Panc1 (cell line): ENCODE data around the gene PCMTD2. TPM values are rescaled to one million over a fixed set of nuclear protein-coding genes. Genes with fewer than 3 reads are reported as not detected.

Experiments used
- ATAC-seq: fragments of 200-7000 bp; cut with Tn5 transposase; 2 replicates; pipeline ENCODE4 v1.9.1; 2020; ENCODE audit warnings: mild to moderate bottlenecking, moderate library complexity
- BruUV-seq: library from RNA; stranded (reverse); fragments of 400-500 nt; replicated peaks from 2 replicates; lab custom pipeline; 2021; lab: Mats Ljungman, UMichigan
- CTCF ChIA-PET: fragments of 300-600 bp; sonication (Branson Sonifier 250); formaldehyde crosslinking; loops from one replicate; lab custom pipeline; 2022; ENCODE audit warnings: antibody characterized with exemption; lab: Charles Lee
- POLR2A ChIA-PET: fragments of 300-600 bp; sonication (Branson Sonifier 250); formaldehyde crosslinking; loops from one replicate; lab custom pipeline; 2022; ENCODE audit warnings: antibody characterized with exemption; lab: Charles Lee
- DNase-seq: peaks from one replicate; pipeline ENCODE4 v3.0.0-alpha.2; 2010; ENCODE audit warnings: low read depth, low spot score
- H3K27ac ChIP-seq: 2 replicates; pipeline ENCODE4 v1.5.1; 2011; ENCODE audit warnings: mild to moderate bottlenecking, low read length, inconsistent platforms
- H3K27me3 ChIP-seq: fragments of 200-500 bp; sonication (Bioruptor generic); 2 replicates; pipeline ENCODE4 v1.6.0; 2014; ENCODE audit warnings: low read length, inconsistent platforms; ENCODE audit not compliant: control insufficient read depth, insufficient read depth
- H3K36me3 ChIP-seq: fragments of 200-500 bp; sonication (Bioruptor generic); 2 replicates; pipeline ENCODE4 v1.5.1; 2014; ENCODE audit warnings: inconsistent platforms, mild to moderate bottlenecking, low read length, moderate library complexity; ENCODE audit not compliant: control insufficient read depth, insufficient read depth
- H3K4me1 ChIP-seq: 2 replicates; pipeline ENCODE4 v1.5.1; 2011; ENCODE audit warnings: inconsistent platforms, mild to moderate bottlenecking, low read length, moderate library complexity; ENCODE audit not compliant: control insufficient read depth, insufficient read depth
- H3K4me3 ChIP-seq, 2 experiments: 2 replicates each; pipeline ENCODE4 v1.5.1; 2011 to 2012; ENCODE audit warnings: low read depth in 2 of 2, low read length in 2 of 2, mild to moderate bottlenecking in 2 of 2, inconsistent platforms in 1 of 2, moderate library complexity in 1 of 2
- H3K9me3 ChIP-seq: fragments of 200-500 bp; sonication (Bioruptor generic); 2 replicates; pipeline ENCODE4 v1.5.1; 2014; ENCODE audit warnings: low read depth, mild to moderate bottlenecking, inconsistent platforms, low read length, moderate library complexity; ENCODE audit not compliant: control insufficient read depth, insufficient read depth
- POLR2AphosphoS5 ChIP-seq: IDR thresholded peaks from 2 replicates; pipeline ENCODE4 v1.6.1; 2012; ENCODE audit warnings: mild to moderate bottlenecking, low read depth, low read length, moderate library complexity
- SIN3A ChIP-seq: IDR thresholded peaks from 2 replicates; pipeline ENCODE4 v1.6.1; 2012; ENCODE audit warnings: low read depth, mild to moderate bottlenecking, low read length, moderate library complexity, borderline replicate concordance; ENCODE audit not compliant: insufficient read depth
- TCF7L2 ChIP-seq: IDR thresholded peaks from 2 replicates; pipeline ENCODE4 v1.6.1; 2011; ENCODE audit warnings: mild to moderate bottlenecking, low read depth, low read length, inconsistent platforms
- in situ Hi-C: cut with HindIII; loops from 2 replicates; pipeline ENCODE4 v1.10.0; 2016; ENCODE audit warnings: low sequenced_read_pairs, low pct_unique_long_range_greater_than_20kb
- intact Hi-C: fragments of 100-400 bp; cut with micrococcal nuclease; formaldehyde crosslinking; loops from one replicate; pipeline ENCODE4 v1.10.0; 2022; ENCODE audit not compliant: unreplicated experiment
- total RNA-seq: library from RNA; stranded (reverse); gene quantifications from one replicate; pipeline ENCODE4 v1.2.1, GENCODE V29; 2021; ENCODE audit not compliant: unreplicated experiment
- TF ChIP-seq, protein P1 (sequence below): fragments of 450-650 bp; IDR thresholded peaks from 2 replicates; pipeline ENCODE4 v1.5.1; 2017; ENCODE audit warnings: mild to moderate bottlenecking
- TF ChIP-seq, protein P2 (sequence below), 2 experiments: IDR thresholded peaks; 2 replicates each; pipeline ENCODE4 v1.6.1; 2011 to 2012; ENCODE audit warnings: low read depth in 2 of 2, control low read depth in 1 of 2, low read length in 1 of 2, mild to moderate bottlenecking in 1 of 2, moderate library complexity in 1 of 2; ENCODE audit not compliant: insufficient read depth in 1 of 2

The PCMTD2 gene
- total RNA-seq, 1 experiment from 2014 or later, result 35.0 TPM

DNA sequence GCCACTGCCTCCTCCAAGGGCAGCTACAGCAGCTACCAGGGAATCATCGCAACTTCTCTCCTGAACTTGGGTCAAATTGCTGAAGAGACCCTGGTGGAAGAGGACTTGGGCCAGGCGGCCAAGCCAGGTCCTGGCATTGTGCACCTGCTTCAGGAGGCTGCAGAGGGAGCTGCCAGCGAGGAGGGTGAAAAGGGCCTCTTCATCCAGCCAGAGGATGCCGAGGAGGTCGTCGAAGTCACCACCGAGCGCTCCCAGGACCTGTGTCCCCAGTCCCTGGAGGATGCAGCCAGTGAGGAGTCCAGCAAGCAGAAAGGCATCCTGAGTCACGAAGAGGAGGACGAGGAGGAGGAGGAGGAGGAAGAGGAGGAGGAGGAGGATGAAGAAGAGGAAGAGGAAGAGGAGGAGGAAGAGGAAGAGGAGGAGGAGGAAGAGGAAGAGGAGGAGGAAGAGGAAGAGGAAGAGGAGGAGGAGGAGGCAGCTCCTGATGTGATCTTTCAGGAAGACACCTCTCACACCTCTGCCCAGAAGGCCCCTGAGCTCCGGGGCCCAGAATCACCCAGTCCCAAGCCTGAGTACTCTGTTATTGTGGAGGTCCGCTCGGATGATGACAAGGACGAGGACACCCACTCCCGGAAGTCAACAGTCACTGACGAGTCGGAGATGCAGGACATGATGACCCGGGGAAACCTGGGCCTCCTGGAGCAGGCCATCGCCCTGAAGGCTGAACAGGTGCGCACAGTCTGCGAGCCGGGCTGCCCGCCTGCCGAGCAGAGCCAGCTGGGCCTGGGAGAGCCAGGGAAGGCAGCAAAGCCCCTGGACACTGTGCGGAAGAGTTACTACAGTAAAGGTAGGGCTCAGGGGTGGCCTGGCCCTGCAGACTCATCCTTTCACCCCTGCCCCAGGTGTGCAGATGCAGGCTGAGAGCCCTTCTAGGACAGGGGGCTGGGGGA is 47.6 kb upstream of the PCMTD2 start:
- no peak for DNase-seq
- POLR2A ChIA-PET, result no interaction called here
- ATAC-seq, result no peak
- no peak overlapping the region for H3K27ac ChIP-seq
- no peaks in the 10 kb centered on the region for H3K36me3 ChIP-seq
- H3K9me3 ChIP-seq, result no peaks in the 10 kb centered on the region
- TF ChIP-seq TCF7L2 (no peak), POLR2AphosphoS5 (no peak), SIN3A (no peak)
- TF ChIP-seq, protein P1, sequence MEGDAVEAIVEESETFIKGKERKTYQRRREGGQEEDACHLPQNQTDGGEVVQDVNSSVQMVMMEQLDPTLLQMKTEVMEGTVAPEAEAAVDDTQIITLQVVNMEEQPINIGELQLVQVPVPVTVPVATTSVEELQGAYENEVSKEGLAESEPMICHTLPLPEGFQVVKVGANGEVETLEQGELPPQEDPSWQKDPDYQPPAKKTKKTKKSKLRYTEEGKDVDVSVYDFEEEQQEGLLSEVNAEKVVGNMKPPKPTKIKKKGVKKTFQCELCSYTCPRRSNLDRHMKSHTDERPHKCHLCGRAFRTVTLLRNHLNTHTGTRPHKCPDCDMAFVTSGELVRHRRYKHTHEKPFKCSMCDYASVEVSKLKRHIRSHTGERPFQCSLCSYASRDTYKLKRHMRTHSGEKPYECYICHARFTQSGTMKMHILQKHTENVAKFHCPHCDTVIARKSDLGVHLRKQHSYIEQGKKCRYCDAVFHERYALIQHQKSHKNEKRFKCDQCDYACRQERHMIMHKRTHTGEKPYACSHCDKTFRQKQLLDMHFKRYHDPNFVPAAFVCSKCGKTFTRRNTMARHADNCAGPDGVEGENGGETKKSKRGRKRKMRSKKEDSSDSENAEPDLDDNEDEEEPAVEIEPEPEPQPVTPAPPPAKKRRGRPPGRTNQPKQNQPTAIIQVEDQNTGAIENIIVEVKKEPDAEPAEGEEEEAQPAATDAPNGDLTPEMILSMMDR, result no peak
- TF ChIP-seq, protein P2, sequence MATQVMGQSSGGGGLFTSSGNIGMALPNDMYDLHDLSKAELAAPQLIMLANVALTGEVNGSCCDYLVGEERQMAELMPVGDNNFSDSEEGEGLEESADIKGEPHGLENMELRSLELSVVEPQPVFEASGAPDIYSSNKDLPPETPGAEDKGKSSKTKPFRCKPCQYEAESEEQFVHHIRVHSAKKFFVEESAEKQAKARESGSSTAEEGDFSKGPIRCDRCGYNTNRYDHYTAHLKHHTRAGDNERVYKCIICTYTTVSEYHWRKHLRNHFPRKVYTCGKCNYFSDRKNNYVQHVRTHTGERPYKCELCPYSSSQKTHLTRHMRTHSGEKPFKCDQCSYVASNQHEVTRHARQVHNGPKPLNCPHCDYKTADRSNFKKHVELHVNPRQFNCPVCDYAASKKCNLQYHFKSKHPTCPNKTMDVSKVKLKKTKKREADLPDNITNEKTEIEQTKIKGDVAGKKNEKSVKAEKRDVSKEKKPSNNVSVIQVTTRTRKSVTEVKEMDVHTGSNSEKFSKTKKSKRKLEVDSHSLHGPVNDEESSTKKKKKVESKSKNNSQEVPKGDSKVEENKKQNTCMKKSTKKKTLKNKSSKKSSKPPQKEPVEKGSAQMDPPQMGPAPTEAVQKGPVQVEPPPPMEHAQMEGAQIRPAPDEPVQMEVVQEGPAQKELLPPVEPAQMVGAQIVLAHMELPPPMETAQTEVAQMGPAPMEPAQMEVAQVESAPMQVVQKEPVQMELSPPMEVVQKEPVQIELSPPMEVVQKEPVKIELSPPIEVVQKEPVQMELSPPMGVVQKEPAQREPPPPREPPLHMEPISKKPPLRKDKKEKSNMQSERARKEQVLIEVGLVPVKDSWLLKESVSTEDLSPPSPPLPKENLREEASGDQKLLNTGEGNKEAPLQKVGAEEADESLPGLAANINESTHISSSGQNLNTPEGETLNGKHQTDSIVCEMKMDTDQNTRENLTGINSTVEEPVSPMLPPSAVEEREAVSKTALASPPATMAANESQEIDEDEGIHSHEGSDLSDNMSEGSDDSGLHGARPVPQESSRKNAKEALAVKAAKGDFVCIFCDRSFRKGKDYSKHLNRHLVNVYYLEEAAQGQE (IDR thresholded peaks at IDR 0.05; ENCODE audit: insufficient read depth in 1 of 2, low read depth in 2 of 2, low read length in 1 of 2), result no peak
- H3K27me3 ChIP-seq, result no peaks in the 10 kb centered on the region
- no peaks in the 10 kb centered on the region for H3K4me1 ChIP-seq
- H3K4me3 ChIP-seq, result no peak overlapping the region
- intact Hi-C loops, result no loop called here
- CTCF ChIA-PET, result interaction anchor here (0.6 kb wide), 1 partner anchor 911 kb away, joined by 3 read pairs; no protein-coding TSS in a partner anchor
- in situ Hi-C loops, result no loop called here
- BruUV-seq, result no TSS peak

DNA sequence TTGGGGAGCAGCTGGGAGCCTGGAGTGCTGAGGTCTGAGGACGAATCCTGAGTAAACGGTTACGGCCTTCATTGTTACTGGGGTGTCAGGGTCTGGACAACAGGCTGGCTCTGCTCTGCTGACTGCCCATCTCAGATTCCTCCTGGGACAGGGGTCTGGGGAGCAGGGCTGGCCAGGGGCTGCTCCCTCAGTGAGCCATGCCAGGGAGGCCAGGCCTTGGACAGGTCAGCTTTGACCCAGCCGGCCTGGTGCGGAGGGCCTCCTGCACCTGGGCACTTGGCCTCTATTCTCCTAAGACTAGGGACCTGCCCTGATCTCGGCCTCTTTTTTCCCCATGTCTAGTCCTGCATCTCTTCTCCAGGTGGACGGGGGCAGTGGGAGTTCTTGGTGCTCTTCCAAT is 46.4 kb upstream of the PCMTD2 start:
- Histone ChIP-seq H3K36me3 (no peaks in the 10 kb centered on the region), H3K9me3 (no peaks in the 10 kb centered on the region), H3K4me1 (no peaks in the 10 kb centered on the region), H3K27ac (no peak overlapping the region), H3K4me3 (no peak overlapping the region), H3K27me3 (no peaks in the 10 kb centered on the region)
- DNase-seq (no peak), ATAC-seq (no peak)
- in situ Hi-C loops (no loop called here), intact Hi-C loops (no loop called here)
- ChIA-PET CTCF (no interaction called here), POLR2A (no interaction called here)
- TF ChIP-seq TCF7L2 (no peak), POLR2AphosphoS5 (no peak), SIN3A (no peak)
- TF ChIP-seq, protein P1, result no peak
- TF ChIP-seq, protein P2 (IDR thresholded peaks at IDR 0.05; ENCODE audit: insufficient read depth in 1 of 2, low read depth in 2 of 2, low read length in 1 of 2), result no peak
- no TSS peak for BruUV-seq
